HFF-Myc (cell line): ENCODE results near the gene NPHS1.
"Not testable (repeated sequence)": the region's sequence is repeated elsewhere in the genome, so short reads cannot be mapped to it uniquely, and the experiment has no call there.

ENCODE experiments used
- DNase-seq: peaks from one replicate; pipeline ENCODE4 v3.0.0-alpha.2; 2011; ENCODE audit warnings: low read depth; ENCODE audit errors: extremely low read depth
- H3K4me3 ChIP-seq: replicated peaks from 2 replicates; pipeline ENCODE4 v1.5.1; 2011; ENCODE audit warnings: low read depth, mild to moderate bottlenecking, control low read depth, low read length
- CTCF ChIP-seq: IDR thresholded peaks from 2 replicates; pipeline ENCODE4 v1.5.1; 2012; ENCODE audit warnings: mild to moderate bottlenecking, low read depth, low read length, control low read depth; ENCODE audit errors: missing control alignments

NPHS1 gene

GRCh38 chr19:35896643-35897040, 44.3 kb upstream of the NPHS1 start:
- no peak for TF ChIP-seq CTCF
- DNase-seq: no peak
- H3K4me3 ChIP-seq: no peak overlapping the region

- no peak for DNase-seq
- no peak overlapping the region for H3K4me3 ChIP-seq
- no peak for TF ChIP-seq CTCF
These were observed 43.8 kb upstream of the NPHS1 start for GRCh38 chr19:35895911-35896642.

GRCh38 chr19:35894342-35894741, 42.0 kb upstream of the NPHS1 start:
- TF ChIP-seq CTCF: no peak
- H3K4me3 ChIP-seq: no peak overlapping the region
- DNase-seq: no peak

- H3K4me3 ChIP-seq, DNase-seq: not testable (repeated sequence)
These were observed 39.5 kb upstream of the NPHS1 start for GRCh38 chr19:35891819-35892218.

GRCh38 chr19:35890113-35890650, 37.9 kb upstream of the NPHS1 start:
- no peak for TF ChIP-seq CTCF
- DNase-seq: no peak
- no peak overlapping the region for H3K4me3 ChIP-seq

- no peak for TF ChIP-seq CTCF
- H3K4me3 ChIP-seq: no peak overlapping the region
- no peak for DNase-seq
These were observed 37.2 kb upstream of the NPHS1 start for GRCh38 chr19:35889370-35890112.

- no peak overlapping the region for H3K4me3 ChIP-seq
- DNase-seq: no peak
- no peak for TF ChIP-seq CTCF
These were observed 36.1 kb upstream of the NPHS1 start for GRCh38 chr19:35888398-35888797.
